ENCODE measurements around the gene KRTAP20-2.

Gene KRTAP20-2

GRCh38 chr21:30674312-30674711 is 39.3 kb downstream of the KRTAP20-2 start:
- DNase-seq (ENCODE audit: low read depth), result no peak

GRCh38 chr21:30676737-30677136 is 41.7 kb downstream of the KRTAP20-2 start:
- no peak for DNase-seq (ENCODE audit: low read depth)

GRCh38 chr21:30680586-30680985 is 45.6 kb downstream of the KRTAP20-2 start:
- no peak for DNase-seq (ENCODE audit: low read depth)

DNA sequence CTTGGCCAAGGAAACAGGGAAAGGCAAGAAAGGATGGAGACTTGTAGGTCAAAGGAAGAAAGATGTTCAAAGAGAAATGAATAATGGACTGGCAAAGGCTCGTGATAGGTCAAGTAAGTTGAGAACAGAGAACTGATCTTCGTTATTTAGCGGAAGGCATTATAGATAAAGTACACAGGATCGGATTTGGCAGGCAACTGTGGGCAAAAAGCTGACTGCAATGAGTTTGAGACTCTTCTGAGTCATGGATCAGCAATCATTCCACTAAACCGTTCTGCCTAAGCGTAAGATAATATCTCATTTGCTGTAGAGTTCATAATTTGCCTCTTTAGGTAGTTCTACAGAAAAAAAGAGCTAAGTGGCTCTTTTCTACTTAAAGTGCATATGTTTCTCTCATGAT is 49.5 kb downstream of the KRTAP20-2 start:
- no peak for DNase-seq (ENCODE audit: low read depth)
